HG02840 (cell line): ENCODE results near the gene PACSIN2.

Experiments used
- ATAC-seq: cut with Tn5 transposase; IDR thresholded peaks from one replicate; pipeline ENCODE4 v1.9.1; 2021; ENCODE audit warnings: mild to moderate bottlenecking, moderate library complexity, moderate number of reproducible peaks; ENCODE audit not compliant: unreplicated experiment, low FRiP score

Gene PACSIN2

DNA sequence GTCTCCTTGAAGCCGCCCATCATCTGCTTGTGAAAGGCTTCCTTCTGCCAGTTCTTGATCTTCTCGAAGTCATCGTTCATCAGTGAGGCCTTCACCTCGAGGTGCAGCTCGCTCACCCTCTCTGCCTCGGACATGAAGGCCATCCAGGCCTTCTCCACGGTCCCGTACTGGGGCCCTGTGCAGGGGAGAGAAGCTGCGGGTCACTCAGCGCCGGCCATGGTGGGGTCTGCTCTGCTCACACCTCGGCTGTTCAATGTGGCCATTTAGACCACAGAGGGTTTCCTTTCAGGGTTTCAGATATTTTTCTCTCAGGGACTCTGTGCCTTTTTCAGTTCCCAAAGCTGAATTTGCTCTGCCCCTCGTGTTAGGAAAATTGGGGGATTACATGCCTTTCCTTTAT, 123.9 kb downstream of the PACSIN2 start:
- ATAC-seq: no peak

DNA sequence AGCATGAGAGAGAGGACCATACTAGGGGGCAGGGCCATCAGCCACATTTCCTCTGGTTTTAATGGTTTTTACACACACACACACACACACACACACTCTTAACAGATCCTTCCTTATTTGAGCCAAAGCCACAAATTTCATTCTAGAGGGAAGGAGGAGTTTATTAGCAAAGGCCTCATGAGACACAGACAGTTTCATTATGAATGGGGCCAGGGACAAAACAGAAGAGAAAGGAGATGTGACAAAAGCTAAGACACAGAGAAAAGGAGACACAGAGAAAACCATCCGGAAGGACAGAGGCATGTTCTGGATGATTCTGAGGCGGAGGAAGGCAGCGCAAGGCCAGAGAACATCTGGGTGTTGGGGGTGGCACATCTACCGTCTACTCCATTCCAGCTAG, 125.6 kb downstream of the PACSIN2 start:
- ATAC-seq: no peak

DNA sequence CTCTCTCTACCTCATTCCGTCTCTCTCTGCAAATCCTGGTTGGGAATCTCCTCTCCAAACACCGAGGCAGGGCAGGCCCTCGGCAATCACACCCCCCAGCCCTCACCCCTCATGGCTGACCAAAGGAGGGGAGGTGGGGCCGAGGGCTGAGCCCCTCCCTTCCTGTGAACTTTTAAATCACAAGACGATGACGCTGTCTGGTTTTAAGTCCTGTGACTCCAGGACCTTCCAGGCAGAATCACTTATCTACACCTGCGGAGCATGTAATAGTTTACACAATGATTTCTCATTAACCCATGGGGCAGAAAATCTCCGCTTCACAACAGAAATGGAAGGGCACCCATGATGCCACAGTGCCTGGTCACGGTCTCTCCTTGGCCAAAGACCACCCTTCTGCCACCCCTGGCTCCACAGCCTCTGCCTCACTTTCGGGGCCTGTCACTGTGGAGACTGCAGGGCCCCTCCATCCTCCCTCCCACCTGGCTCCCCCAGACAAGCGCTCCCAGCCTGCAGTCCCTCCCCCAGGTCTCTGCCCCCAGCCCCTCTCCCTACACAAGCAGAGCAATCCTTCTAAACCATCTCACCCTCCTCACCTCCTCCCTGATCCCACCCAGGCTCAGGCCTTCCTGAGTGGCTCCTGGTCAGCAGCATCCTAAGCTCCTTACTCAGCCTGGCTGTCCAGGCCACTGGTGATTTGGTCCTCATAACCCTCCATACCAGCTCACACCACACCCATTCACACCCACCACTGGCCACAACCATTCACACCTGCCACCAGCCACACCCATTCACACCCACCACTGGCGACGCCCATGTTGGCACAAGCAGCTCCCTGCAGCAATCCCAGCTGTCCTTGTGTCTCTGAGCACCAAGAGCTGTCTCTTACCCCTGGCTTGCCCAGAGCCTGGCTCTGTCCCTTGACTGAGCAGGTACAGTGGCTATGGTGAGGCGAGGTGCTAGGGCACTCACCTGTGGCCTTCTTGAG, 127.1 kb downstream of the PACSIN2 start:
- ATAC-seq: no peak

DNA sequence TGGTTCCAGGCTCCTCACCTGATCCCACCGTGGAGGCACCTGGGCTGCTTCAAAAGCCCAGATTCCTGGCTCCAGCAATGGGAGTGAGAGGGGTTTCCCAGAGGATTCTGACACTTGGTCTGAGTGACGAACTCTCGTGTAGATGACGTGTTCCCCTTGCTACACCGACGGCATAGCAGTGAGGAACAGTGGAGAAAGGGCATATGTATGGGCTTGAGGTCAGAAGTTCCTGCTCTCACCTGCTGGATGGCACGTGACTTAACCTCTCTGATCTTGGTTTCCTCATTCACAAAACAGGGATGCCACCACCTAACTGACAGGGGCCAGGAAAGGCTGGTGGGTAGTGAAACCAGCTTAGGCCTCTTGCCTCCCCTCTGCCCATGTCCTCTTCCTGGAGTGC, 127.8 kb downstream of the PACSIN2 start:
- ATAC-seq: no peak

DNA sequence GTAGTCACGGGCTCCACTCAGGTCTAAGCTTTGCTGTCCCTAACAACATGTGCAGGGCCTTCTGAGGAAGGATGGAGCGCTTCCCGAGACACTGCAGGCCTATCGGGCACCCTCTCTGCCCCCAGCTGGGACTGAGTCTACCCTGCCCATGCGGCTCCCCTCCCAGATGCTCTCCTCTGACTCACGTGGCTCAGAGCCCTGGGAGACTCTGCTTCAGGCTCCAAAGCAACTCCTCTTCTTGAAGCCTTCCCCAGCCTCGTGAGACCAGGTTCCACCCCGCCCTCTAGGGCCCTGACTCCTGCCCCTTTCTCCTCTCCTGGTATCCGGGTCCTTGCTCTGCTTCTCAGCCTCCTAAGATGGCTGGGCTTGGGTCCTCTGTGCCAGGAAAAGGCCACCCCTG, 129.5 kb downstream of the PACSIN2 start:
- no peak for ATAC-seq

DNA sequence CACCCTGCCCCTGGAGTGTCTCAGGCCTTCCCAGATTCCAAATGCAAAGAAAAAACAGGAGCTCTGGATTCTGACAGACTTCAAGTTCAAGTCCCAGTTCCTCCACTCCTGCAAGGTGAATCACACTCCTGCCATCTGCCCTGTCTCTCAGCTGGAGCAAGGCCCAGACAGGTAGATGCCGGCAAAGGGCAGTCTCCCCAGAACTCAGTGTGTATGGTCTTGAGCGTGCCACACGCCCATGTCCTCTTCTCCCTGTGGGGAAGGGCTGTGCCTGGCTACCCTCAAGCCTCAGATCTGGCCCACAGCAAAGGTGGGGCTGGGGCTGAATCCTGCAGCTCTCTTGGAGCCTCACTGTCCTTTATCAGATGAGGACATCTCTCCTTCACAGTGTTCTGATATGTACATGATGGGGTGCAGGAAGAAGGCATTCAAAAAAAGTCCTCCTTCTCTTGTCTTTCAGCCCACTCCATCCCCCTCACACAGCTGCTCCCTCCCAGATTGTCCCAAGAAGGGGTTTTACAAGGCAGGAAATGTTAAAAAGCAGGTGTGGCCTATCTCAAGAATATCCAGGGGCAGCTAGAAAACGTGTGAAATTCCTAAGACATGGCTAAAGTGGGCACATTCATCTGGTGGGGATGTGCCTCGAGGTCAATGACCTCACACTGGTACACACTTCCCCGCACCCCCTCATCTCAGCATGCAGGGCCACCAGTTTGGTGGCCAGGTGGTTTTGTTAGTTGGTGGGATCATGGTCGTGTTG, 130.2 kb downstream of the PACSIN2 start:
- no peak for ATAC-seq

DNA sequence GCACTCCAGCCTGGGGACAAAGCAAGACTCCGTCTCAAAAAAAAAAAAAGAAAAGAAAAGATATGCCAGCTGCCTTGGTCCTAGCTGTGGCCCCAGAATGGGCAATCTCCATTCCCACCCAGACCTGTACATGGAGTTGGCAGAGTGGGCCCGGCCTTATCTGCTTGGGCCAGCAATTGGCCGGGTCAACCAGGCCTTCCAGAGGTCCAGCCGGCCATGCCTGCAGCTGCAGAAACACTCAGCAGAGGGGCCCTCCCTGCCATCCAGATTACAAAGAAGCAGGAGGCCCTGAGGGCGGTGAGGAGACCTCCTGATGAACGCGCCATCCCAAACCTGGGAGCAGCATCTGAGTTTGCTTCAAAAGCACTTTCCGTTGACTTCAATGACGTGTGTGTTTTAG, 131.0 kb downstream of the PACSIN2 start:
- ATAC-seq: no peak

DNA sequence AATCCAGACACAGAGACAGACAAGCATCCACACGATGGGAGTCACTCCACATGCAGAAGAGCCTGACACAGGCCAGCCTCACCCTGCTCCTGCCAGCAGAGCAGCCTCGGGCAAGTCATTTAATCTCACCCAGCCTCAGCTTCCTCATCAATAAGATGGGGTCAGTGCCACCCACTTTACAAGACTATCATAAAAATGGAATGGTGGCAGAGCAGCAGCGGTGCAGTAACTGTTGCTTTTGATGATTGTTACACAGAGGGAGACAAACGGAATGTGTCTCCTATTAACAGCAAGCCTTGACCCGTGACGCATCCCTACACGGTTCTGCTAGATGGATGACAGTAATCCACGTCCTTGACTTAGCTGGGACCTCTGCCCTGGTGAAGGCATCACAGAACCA, 131.8 kb downstream of the PACSIN2 start:
- ATAC-seq: no peak

DNA sequence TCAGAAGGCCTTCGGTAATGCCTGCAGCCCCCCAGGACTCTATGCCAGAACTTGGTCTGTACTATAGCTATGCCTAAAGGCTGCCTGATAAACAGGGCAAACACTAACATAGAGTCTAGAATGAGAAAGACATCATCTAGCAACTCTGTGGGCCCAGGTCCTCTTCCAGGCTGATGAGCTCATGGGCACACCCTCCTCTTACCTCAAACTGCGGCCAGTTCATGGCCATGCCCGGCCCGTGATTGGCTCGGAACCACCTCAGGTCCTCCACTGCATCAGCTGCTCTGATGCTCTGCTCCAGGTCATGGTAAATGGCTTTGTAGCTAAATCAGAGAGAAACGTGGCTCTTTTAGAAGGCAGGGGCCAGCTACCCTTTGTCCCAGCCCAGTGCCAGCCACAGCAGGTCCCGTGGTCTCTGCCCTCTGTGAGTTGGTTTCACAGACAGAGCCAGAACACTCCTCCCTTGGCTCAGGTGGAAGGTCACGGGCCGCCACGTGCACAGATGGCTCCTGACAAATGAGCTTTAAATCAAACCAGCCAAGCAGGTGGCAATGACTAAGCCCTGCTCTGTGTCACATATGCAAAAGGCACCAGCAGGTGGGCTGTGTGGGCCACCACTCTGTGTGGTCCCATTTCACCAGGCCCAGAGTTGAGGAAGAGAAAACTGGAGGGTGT, 132.8 kb downstream of the PACSIN2 start:
- ATAC-seq: no peak

DNA sequence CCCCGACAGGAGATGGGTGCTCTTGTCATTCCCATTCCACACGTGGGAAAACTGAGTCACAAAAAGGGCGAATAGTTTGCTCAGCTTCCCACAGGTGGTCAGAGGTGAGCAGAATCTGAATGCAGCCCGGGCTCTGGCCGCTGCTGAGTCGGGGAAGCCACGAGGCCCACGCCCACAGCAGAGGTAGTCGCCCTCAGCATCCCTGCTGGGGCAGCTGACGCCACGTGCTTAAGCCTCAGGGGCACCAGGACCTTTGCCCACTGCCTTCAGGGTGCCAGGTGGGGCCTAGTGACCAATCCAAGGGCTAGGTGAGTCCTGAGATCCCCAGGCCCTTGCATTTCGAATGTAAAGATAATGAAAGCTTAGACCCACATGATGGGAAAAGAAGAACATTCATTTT, 133.7 kb downstream of the PACSIN2 start:
- no peak for ATAC-seq

DNA sequence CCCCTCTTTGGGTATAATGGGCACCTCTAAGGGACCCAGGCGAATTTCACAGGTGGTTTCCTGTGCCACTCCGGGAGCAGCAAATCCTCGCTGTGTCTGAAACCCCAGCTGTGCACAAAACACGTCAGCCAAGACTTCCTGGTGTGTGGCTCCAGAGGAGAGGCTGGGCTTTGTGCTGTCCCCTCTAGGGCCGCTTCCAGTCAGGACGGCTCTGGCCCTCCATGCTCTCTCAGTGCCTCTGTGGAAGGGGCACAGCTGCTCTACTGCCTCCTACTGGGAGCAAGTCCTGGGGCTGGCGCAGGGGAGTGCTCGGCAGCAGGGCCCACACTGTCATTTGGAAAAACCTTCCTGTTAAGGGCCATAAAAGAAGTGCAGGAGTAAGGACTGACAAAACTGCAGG, 134.1 kb downstream of the PACSIN2 start:
- ATAC-seq: no peak

DNA sequence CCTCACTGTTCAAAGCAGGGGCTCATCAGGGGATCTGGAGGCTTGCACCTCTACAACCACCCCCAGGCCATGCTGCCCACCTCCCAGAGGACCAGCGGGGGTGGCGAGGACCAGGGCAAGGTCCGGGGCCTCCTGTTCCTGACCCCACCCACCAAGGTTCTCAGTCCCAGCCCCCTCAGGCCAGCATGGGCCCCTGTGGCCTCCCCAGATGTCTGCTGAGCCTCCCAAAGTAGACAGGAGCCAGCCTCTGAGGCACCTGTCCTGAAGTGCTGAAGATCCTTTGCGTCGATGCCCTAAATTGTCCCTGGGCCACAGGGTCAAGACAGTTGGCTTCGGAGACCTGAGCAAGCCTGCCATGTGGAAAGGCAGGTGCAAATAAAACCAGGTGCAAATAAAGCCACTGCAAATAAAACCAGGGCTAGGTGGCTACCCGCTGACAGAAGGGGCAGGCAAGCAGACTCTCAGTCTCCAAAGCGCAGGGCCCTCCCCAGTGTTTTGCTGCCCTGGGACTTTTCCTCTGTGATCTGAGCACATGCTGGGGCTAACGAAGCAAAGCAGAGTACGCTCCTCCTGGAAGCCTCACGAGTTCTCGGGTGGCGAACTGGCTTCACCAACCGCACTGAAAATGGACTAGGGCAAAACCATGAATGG, 135.5 kb downstream of the PACSIN2 start:
- ATAC-seq: no peak

DNA sequence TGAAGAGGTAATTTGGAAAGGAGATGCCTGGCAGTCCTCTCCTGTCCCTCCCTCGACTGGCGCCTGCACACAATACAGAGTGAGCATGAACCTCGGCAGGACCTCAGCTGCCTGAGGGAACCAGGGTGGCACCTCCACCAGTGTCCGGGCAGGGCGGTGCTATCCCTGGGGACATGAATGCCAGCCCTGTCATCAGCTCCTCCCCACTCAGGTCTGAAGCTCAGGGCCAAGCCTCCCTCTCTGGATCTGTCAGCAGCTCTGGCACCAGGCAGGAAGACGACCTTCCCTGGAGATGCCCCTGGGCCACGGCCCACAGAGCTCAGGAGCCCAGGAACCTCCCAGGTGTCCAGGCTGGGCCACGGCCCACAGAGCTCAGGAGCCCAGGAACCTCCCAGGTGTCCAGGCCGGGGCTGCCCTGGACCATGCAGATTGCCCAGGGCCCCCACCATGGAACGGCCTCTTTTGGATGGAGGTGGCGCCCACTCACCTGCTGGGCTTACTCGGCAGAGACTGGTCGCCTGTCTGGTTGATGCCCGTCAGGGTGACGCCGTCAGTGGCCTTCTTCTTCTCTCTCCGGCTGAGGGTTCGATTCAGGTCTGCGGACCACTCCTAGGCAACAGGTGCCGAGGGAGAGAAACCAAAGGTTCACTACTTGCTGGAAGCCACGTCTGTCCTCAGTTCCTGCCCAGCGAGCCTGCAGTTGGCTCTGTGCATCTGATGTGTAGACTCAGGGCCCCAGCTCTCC, 136.2 kb downstream of the PACSIN2 start:
- no peak for ATAC-seq

DNA sequence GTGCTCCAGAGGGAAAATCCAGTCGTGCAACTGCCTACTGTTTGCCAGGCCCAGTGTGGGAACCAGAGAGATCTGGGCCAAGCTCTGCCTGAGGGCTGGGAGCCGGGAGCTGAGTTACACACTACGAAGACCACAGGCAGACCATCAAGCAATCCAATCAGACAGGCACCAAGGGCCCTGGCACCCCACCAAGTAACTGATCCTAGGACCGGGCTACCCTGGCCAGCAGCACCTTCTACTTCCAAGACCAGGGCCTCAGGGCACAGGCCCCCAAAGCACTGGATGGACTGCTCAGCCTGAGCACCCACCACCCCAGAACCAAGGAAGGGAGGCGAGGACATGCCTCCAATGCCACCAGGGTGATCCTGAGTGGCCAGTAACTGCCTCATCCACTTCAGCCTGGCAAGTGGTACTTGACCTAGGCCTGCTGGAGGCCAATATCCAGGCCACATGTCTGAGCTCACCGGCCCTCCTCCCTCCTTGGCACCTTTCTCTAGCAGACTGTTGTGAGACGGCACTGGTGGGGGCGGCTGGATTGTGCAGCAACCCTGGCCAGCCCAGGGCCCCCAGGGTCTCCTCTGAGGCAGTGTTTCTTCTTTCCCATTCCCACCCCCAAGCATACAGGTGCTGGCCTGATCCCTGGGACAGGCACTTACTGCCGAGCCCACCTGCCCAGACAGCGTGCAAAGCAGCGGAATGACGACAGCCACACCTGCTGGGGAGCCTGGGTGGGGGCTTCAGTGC, 137.2 kb downstream of the PACSIN2 start:
- ATAC-seq: no peak

DNA sequence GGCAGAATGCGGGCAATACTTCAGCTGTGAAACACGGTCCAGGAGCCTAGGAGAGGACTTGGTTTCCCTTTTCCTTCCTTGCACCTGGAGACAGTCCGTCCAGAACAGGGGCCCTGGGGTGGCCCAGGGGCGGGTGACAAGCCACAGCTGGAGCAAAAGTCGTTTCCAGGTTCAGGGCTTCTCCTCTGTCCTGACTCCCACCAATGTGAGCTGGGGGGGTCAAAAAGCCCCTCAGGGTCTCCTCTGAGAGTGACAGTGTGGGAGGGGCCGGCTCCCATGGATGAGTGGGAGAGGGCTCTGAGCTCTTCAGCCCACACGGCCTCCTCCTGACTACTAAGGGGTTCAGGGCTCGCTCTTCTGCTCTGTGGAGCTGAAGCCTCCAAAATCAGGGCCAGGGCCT, 137.8 kb downstream of the PACSIN2 start:
- no peak for ATAC-seq

DNA sequence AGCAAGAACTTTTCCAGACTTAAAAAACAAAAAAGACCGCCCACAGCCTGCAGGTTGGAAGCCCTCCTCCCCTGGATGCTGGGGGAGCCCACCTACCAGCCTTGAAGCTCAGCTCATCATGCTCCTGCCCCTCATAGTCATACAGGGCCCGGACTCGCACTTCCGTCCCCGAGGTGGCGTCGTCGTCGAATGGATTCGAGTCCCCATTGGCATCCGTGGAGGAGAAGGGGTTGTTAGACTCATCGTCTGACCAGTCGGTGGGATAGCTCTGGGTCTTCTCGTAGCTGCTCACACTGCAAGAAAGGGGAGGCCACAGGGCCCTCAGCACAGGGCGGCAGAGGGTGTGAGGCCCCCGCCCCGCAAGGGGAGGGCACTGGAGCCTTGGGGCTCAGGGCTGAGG, 138.9 kb downstream of the PACSIN2 start:
- no peak for ATAC-seq

DNA sequence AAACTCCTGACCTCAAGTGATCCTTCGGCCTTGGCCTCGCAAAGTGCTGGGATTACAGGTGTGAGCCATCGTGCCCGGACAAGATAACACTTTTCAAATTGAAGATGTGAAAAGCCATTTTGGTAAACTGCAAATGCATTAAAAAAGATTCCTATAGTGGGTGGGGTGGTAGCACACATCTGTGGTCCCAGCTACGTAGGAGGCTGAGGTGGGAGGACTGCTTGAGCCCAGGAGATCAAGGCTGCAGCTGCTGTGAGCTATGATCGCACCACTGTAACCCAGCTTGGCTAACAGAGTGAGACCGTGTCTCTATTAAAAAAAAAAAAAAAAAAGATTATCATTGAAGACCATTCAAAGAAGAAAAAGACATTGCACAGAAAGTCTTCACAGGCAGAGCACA, 140.9 kb downstream of the PACSIN2 start:
- no peak for ATAC-seq

DNA sequence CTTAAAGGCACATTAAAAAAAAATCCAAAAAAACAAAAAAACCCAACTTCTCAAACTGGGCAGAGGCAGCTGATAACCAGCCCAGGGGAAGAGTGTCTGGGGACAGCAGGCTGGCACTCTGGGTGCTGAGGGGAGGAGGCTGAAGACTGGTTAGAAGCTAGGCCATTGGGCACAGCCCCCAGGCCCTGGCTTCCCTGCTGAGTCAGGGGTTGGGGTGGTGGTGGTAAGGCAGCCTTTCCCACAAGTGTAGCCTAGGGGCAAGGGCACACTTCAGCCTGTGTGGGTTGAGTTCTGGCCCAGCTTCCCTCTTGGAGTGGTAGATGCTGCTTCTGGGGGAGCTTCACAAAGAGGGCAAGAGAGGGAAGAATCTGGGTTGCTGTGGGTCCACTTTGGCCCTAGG, 141.6 kb downstream of the PACSIN2 start:
- no peak for ATAC-seq

DNA sequence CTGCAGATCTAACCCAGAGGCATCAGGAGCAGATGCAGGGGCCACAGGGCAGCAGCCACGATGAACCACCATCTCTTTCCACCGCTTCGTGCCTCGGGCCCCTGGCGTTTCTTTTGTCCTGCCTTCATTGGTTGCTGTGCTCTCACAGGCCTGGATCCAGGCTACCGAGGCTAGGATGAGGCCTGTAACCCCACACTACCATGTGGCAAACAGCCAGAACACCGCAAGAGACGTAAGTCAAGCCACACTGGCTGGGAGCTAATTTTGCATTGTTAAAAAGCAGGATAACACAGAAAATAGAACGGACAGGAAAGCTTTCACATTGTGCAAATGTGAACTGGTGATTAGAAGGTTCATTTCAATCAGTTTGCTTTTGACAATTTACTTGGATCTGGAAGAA, 142.1 kb downstream of the PACSIN2 start:
- no peak for ATAC-seq
